Measurements from ENCODE around the gene ADGRV1. TPM values are rescaled to one million over a fixed set of nuclear protein-coding genes. Genes with fewer than 3 reads are reported as not detected.

Gene ADGRV1
- total RNA-seq, 3 donors from 2014 or later, result 0.32 to 0.54 (median 0.53) TPM

- Mint-ChIP-seq H3K36me3 (ENCODE audit: insufficient read depth) (no peaks in the 10 kb centered on the region), H3K27me3 (ENCODE audit: low read depth) (no peaks in the 10 kb centered on the region), H3K4me3 (no peak overlapping the region), H3K4me1 (ENCODE audit: low read depth) (no peaks in the 10 kb centered on the region), H3K9me3 (no peaks in the 10 kb centered on the region)
- ATAC-seq, result no peak
- no peak for DNase-seq
These were observed 567.3 kb downstream of the ADGRV1 start for GRCh38 chr5:91125916-91126315.

- no peaks in the 10 kb centered on the region for H3K4me1 Mint-ChIP-seq (ENCODE audit: low read depth)
- H3K9me3 Mint-ChIP-seq, result no peaks in the 10 kb centered on the region
- ATAC-seq, result no peak
- no peak for DNase-seq
- H3K36me3 Mint-ChIP-seq (ENCODE audit: insufficient read depth), result no peaks in the 10 kb centered on the region
- no peak overlapping the region for H3K4me3 Mint-ChIP-seq
- H3K27me3 Mint-ChIP-seq (ENCODE audit: low read depth), result no peaks in the 10 kb centered on the region
These were observed 567.9 kb downstream of the ADGRV1 start for GRCh38 chr5:91126448-91126847.

- ATAC-seq, result no peak
- no peak for DNase-seq
- Mint-ChIP-seq H3K36me3 (ENCODE audit: insufficient read depth) (no peaks in the 10 kb centered on the region), H3K9me3 (no peaks in the 10 kb centered on the region), H3K4me3 (no peak overlapping the region), H3K4me1 (ENCODE audit: low read depth) (no peaks in the 10 kb centered on the region), H3K27me3 (ENCODE audit: low read depth) (no peaks in the 10 kb centered on the region)
These were observed 568.3 kb downstream of the ADGRV1 start for GRCh38 chr5:91126888-91127287.

DNA sequence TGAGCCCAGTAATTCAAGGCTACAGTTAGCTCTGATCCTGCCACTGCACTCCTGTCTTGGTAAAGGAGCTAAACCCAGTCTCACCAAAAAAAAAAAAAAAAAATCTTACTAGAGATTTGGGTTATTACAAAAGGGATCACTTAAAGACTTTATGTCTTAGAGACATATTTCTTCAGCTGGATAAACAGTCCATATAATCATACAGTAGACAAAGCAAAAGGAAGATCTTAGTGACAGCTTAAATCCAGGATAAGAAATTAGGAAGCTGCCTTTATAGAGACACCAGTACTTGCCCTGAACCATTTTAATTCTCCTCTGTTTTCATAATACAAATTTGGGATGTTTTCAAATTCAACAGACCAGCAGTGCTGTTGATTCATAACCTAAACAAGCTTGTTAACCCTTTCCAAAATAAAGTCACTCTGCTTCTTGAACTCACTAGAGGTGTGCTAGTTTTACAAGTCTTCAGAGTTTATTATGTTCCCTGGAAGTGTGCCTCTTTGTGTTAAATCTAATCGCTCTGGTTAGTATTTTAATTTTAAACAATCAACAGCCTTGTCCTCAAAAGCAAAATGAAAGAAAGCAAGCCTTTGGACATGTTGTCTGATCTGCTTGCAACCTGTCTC is 569.0 kb downstream of the ADGRV1 start:
- Mint-ChIP-seq H3K36me3 (ENCODE audit: insufficient read depth) (no peaks in the 10 kb centered on the region), H3K27me3 (ENCODE audit: low read depth) (no peaks in the 10 kb centered on the region), H3K4me1 (ENCODE audit: low read depth) (no peaks in the 10 kb centered on the region), H3K9me3 (no peaks in the 10 kb centered on the region), H3K4me3 (no peak overlapping the region)
- DNase-seq (no peak), ATAC-seq (no peak)

GRCh38 chr5:91128604-91129003 is 570.0 kb downstream of the ADGRV1 start:
- H3K36me3 Mint-ChIP-seq (ENCODE audit: insufficient read depth), result no peaks in the 10 kb centered on the region
- no peak overlapping the region for H3K4me3 Mint-ChIP-seq
- no peaks in the 10 kb centered on the region for H3K9me3 Mint-ChIP-seq
- no peaks in the 10 kb centered on the region for H3K27me3 Mint-ChIP-seq (ENCODE audit: low read depth)
- no peak for DNase-seq
- H3K4me1 Mint-ChIP-seq (ENCODE audit: low read depth), result no peaks in the 10 kb centered on the region
- ATAC-seq, result no peak

DNA sequence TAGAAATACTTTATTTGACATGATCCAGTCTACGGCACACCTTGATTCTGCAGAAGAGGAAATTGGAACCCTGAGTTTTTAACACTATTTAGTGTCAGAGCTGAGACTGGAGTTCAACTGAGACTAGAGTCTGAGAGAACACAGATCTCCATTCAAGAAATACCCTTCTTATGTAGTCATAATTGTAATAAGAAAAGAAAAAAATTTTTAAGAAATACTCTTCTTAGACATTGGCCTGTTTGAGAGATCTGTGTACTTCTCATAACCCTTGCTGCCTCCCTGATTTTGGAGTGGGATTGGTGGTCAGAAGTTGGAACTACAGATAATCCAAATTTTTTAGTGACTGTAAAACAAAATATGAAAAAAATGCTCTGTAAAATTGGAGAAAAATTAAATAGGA is 571.2 kb downstream of the ADGRV1 start:
- Mint-ChIP-seq H3K36me3 (ENCODE audit: insufficient read depth) (no peaks in the 10 kb centered on the region), H3K9me3 (no peaks in the 10 kb centered on the region), H3K4me1 (ENCODE audit: low read depth) (no peaks in the 10 kb centered on the region), H3K27me3 (ENCODE audit: low read depth) (peaks cover 2% of the 10 kb centered on the region), H3K4me3 (no peak overlapping the region)
- no peak for ATAC-seq
- no peak for DNase-seq

DNA sequence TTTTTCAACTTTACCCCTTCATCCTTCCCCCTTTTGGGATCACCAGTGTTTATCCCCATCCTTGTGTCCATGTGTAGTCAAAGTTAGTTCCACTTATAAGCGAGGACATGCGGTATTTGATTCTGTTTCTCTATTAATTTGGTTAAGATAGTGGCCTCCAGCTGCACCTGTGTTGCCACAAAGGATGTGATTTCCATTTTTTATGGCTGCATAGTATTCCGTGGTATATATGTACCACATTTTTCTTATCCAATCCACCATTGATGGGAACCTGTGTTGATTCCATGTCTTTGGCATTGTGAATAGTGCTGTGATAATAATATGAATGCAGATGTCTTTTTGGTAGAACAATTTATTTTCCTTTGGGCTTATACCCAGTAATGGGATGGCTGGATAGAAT is 572.2 kb downstream of the ADGRV1 start:
- Mint-ChIP-seq H3K4me1 (ENCODE audit: low read depth) (no peaks in the 10 kb centered on the region), H3K36me3 (ENCODE audit: insufficient read depth) (no peaks in the 10 kb centered on the region), H3K27me3 (ENCODE audit: low read depth) (peaks cover 5% of the 10 kb centered on the region), H3K4me3 (no peak overlapping the region), H3K9me3 (no peaks in the 10 kb centered on the region)
- no peak for ATAC-seq
- no peak for DNase-seq

DNA sequence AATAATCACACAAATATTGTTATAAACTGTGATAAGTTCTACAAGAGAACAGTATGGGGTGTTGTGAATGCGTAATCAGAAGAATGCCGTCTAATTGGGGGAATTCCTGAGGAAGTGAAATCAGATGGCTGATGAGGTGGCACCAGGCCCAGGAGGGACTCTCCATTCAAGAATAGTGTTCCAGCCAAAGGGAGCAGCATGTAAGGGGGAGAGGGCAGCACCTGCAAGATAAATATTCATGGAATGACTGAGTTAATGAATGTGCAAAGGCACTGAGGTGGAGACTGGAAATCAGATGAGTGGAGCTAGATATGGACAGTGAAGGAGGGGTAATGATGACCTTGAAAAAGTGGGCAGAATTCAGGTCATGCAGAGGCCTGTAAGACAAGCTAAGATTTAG is 574.0 kb downstream of the ADGRV1 start:
- H3K36me3 Mint-ChIP-seq (ENCODE audit: insufficient read depth), result no peaks in the 10 kb centered on the region
- no peak for DNase-seq
- H3K4me3 Mint-ChIP-seq, result no peak overlapping the region
- H3K9me3 Mint-ChIP-seq, result no peaks in the 10 kb centered on the region
- H3K4me1 Mint-ChIP-seq (ENCODE audit: low read depth), result no peaks in the 10 kb centered on the region
- peaks cover 6% of the 10 kb centered on the region for H3K27me3 Mint-ChIP-seq (ENCODE audit: low read depth)
- ATAC-seq, result no peak

GRCh38 chr5:91133183-91133582 is 574.6 kb downstream of the ADGRV1 start:
- Mint-ChIP-seq H3K9me3 (no peaks in the 10 kb centered on the region), H3K4me1 (ENCODE audit: low read depth) (no peaks in the 10 kb centered on the region), H3K36me3 (ENCODE audit: insufficient read depth) (no peaks in the 10 kb centered on the region), H3K27me3 (ENCODE audit: low read depth) (peaks cover 6% of the 10 kb centered on the region), H3K4me3 (no peak overlapping the region)
- DNase-seq, result no peak
- ATAC-seq, result no peak

GRCh38 chr5:91135475-91136248 is 577.1 kb downstream of the ADGRV1 start:
- Mint-ChIP-seq H3K4me3 (no peak overlapping the region), H3K27me3 (ENCODE audit: low read depth) (peaks cover 6% of the 10 kb centered on the region), H3K36me3 (ENCODE audit: insufficient read depth) (no peaks in the 10 kb centered on the region), H3K4me1 (ENCODE audit: low read depth) (no peaks in the 10 kb centered on the region), H3K9me3 (no peaks in the 10 kb centered on the region)
- ATAC-seq, result no peak
- DNase-seq, result no peak

DNA sequence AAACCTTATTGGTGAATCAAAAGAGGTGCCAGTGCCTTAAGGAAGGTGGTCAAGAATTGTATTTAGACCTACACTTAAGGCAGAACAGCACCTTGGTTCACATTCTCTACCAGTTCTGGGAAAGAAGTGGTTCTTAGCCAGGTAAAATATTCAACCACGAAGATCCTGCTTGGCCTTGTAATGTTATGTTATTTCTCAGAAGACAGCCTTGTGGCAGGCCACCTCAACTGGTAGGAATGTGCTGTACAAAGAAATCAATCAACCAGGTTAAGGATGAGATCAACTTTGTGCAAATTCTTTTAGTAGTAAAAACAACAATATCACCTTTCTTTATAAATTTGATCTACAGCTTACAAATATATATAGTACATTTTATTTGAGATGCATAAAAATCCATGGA is 577.7 kb downstream of the ADGRV1 start:
- Mint-ChIP-seq H3K9me3 (no peaks in the 10 kb centered on the region), H3K4me1 (ENCODE audit: low read depth) (no peaks in the 10 kb centered on the region), H3K4me3 (no peak overlapping the region), H3K27me3 (ENCODE audit: low read depth) (peaks cover 6% of the 10 kb centered on the region), H3K36me3 (ENCODE audit: insufficient read depth) (no peaks in the 10 kb centered on the region)
- no peak for ATAC-seq
- DNase-seq, result no peak

DNA sequence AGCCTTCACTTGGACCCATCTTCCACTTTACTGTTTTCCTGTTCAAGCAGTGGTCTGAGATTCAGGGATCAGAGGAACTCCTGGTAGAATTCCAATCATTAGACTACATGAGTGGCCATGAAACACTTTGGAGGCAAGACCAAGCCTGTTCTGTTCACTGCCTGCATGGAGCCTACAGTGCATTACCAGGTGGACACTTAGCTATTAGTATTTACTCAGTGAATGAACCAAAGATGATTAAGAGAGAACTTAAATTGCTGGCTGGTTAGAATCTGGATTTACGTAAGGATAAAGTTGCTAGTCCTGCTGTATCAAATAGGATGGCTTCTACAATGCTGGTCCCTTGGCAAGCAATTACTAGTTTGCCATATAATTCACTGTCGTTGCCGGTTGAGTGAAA is 579.0 kb downstream of the ADGRV1 start:
- DNase-seq (no peak), ATAC-seq (no peak)
- H3K27me3 Mint-ChIP-seq (ENCODE audit: low read depth), result peaks cover 6% of the 10 kb centered on the region
- H3K9me3 Mint-ChIP-seq, result no peaks in the 10 kb centered on the region
- H3K36me3 Mint-ChIP-seq (ENCODE audit: insufficient read depth), result no peaks in the 10 kb centered on the region
- H3K4me3 Mint-ChIP-seq, result no peak overlapping the region
- H3K4me1 Mint-ChIP-seq (ENCODE audit: low read depth), result no peaks in the 10 kb centered on the region

DNA sequence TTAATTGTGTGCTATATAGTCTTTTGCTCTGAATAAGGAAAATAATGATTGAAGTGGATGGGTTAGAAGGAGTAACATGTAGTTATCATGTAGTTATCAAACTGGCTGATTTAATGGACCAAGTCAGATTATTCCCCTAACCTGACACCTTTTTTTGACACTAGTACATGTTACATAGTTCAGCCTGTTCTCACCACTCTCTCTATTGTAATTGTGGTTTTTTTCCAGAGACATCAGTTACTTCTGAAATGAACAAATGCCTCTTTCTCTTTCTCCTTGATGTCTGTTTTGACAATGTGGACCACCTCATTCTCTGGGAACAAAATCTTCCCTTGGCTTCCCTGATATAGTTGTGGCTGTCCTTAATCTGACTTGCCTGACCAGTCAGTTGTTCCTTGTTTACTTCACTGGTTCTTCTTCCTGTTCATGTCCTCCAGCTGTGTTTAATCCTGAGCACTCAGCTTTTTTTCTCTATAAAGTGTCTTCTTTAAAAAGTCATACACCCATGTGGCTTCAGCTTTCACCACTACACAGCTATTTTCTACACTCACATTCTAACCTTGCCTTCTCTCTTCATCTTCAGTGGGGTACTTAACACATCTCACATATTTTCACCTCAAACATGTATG is 581.1 kb downstream of the ADGRV1 start:
- no peaks in the 10 kb centered on the region for H3K4me1 Mint-ChIP-seq (ENCODE audit: low read depth)
- ATAC-seq, result no peak

GRCh38 chr5:91140657-91141056 is 582.1 kb downstream of the ADGRV1 start:
- H3K4me3 Mint-ChIP-seq, result no peak overlapping the region
- H3K36me3 Mint-ChIP-seq (ENCODE audit: insufficient read depth), result no peaks in the 10 kb centered on the region
- no peak for DNase-seq
- H3K27me3 Mint-ChIP-seq (ENCODE audit: low read depth), result peaks cover 2% of the 10 kb centered on the region
- no peaks in the 10 kb centered on the region for H3K9me3 Mint-ChIP-seq
- ATAC-seq, result no peak
- no peaks in the 10 kb centered on the region for H3K4me1 Mint-ChIP-seq (ENCODE audit: low read depth)

More for the DNA sequence above, 581.1 kb downstream of the ADGRV1 start:
- Mint-ChIP-seq H3K27me3 (ENCODE audit: low read depth) (peaks cover 3% of the 10 kb centered on the region), H3K36me3 (ENCODE audit: insufficient read depth) (no peaks in the 10 kb centered on the region), H3K4me3 (no peak overlapping the region), H3K9me3 (no peaks in the 10 kb centered on the region)
- DNase-seq, result no peak

GRCh38 chr5:91141642-91142041 is 583.0 kb downstream of the ADGRV1 start:
- Mint-ChIP-seq H3K9me3 (no peaks in the 10 kb centered on the region), H3K27me3 (ENCODE audit: low read depth) (no peaks in the 10 kb centered on the region), H3K4me1 (ENCODE audit: low read depth) (no peaks in the 10 kb centered on the region), H3K4me3 (no peak overlapping the region), H3K36me3 (ENCODE audit: insufficient read depth) (no peaks in the 10 kb centered on the region)
- no peak for DNase-seq
- no peak for ATAC-seq
